ENCODE results near the gene PCSK4.
"Not testable (repeated sequence)": the region's sequence is repeated elsewhere in the genome, so short reads cannot be mapped to it uniquely, and the experiment has no call there.

The PCSK4 gene

GRCh38 chr19:1501200-1501595 lies 11.0 kb upstream of the PCSK4 start:
- Histone ChIP-seq H3K9me3 (ENCODE audit: insufficient read depth, low read depth, low read length) (peaks cover 4% of the 10 kb centered on the region; the same call in 1 of the 2 replicates), H3K4me1 (ENCODE audit: insufficient read depth, low read length) (no peaks in the 10 kb centered on the region), H3K9ac (ENCODE audit: low read depth, low read length) (no peak overlapping the region), H3K27me3 (ENCODE audit: insufficient read depth, low read length) (peaks cover 37% of the 10 kb centered on the region), H3K36me3 (ENCODE audit: insufficient read depth, low read depth, low read length) (no peaks in the 10 kb centered on the region), H3K27ac (ENCODE audit: low read length) (no peak overlapping the region), H3K4me3 (ENCODE audit: low read length) (no peak overlapping the region)

- H3K9ac ChIP-seq (ENCODE audit: low read depth, low read length) = not testable (repeated sequence)
Measured at GRCh38 chr19:1499231-1499630, 9.1 kb upstream of the PCSK4 start.

GRCh38 chr19:1497578-1498235 lies 7.6 kb upstream of the PCSK4 start:
- H3K4me3 ChIP-seq (ENCODE audit: low read length) = no peak overlapping the region
- peaks cover 4% of the 10 kb centered on the region; the same call in 1 of the 2 replicates for H3K9me3 ChIP-seq (ENCODE audit: insufficient read depth, low read depth, low read length)
- H3K9ac ChIP-seq (ENCODE audit: low read depth, low read length) = no peak overlapping the region
- no peaks in the 10 kb centered on the region for H3K36me3 ChIP-seq (ENCODE audit: insufficient read depth, low read depth, low read length)
- H3K27me3 ChIP-seq (ENCODE audit: insufficient read depth, low read length) = peaks cover 14% of the 10 kb centered on the region
- no peak overlapping the region for H3K27ac ChIP-seq (ENCODE audit: low read length)
- H3K4me1 ChIP-seq (ENCODE audit: insufficient read depth, low read length) = no peaks in the 10 kb centered on the region

More at GRCh38 chr19:1499231-1499630, 9.1 kb upstream of the PCSK4 start:
- not testable (repeated sequence) for H3K27ac ChIP-seq (ENCODE audit: low read length); H3K9me3 ChIP-seq (ENCODE audit: insufficient read depth, low read depth, low read length); H3K4me3 ChIP-seq (ENCODE audit: low read length); H3K4me1 ChIP-seq (ENCODE audit: insufficient read depth, low read length); H3K36me3 ChIP-seq (ENCODE audit: insufficient read depth, low read depth, low read length)
- H3K27me3 ChIP-seq (ENCODE audit: insufficient read depth, low read length) = peaks cover 21% of the 10 kb centered on the region

- Histone ChIP-seq H3K4me3 (ENCODE audit: low read length) (no peak overlapping the region), H3K9ac (ENCODE audit: low read depth, low read length) (no peak overlapping the region), H3K4me1 (ENCODE audit: insufficient read depth, low read length) (no peaks in the 10 kb centered on the region)
Measured at GRCh38 chr19:1496714-1497577, 6.8 kb upstream of the PCSK4 start.

GRCh38 chr19:1495799-1496713 lies 5.9 kb upstream of the PCSK4 start:
- H3K36me3 ChIP-seq (ENCODE audit: insufficient read depth, low read depth, low read length) = no peaks in the 10 kb centered on the region
- H3K27ac ChIP-seq (ENCODE audit: low read length) = no peak overlapping the region
- H3K9me3 ChIP-seq (ENCODE audit: insufficient read depth, low read depth, low read length) = peaks cover 4% of the 10 kb centered on the region; the same call in 1 of the 2 replicates
- no peaks in the 10 kb centered on the region for H3K4me1 ChIP-seq (ENCODE audit: insufficient read depth, low read length)
- H3K27me3 ChIP-seq (ENCODE audit: insufficient read depth, low read length) = peaks cover 25% of the 10 kb centered on the region
- no peak overlapping the region for H3K4me3 ChIP-seq (ENCODE audit: low read length)
- no peak overlapping the region for H3K9ac ChIP-seq (ENCODE audit: low read depth, low read length)

More at GRCh38 chr19:1496714-1497577, 6.8 kb upstream of the PCSK4 start:
- peaks cover 16% of the 10 kb centered on the region for H3K27me3 ChIP-seq (ENCODE audit: insufficient read depth, low read length)
- H3K27ac ChIP-seq (ENCODE audit: low read length) = no peak overlapping the region
- H3K36me3 ChIP-seq (ENCODE audit: insufficient read depth, low read depth, low read length) = no peaks in the 10 kb centered on the region
- peaks cover 4% of the 10 kb centered on the region; the same call in 1 of the 2 replicates for H3K9me3 ChIP-seq (ENCODE audit: insufficient read depth, low read depth, low read length)

GRCh38 chr19:1495051-1495798 lies 5.1 kb upstream of the PCSK4 start:
- no peak overlapping the region for H3K9ac ChIP-seq (ENCODE audit: low read depth, low read length)
- H3K27me3 ChIP-seq (ENCODE audit: insufficient read depth, low read length) = peaks cover 25% of the 10 kb centered on the region
- H3K36me3 ChIP-seq (ENCODE audit: insufficient read depth, low read depth, low read length) = no peaks in the 10 kb centered on the region
- no peak overlapping the region for H3K27ac ChIP-seq (ENCODE audit: low read length)
- no peak overlapping the region for H3K4me3 ChIP-seq (ENCODE audit: low read length)
- H3K4me1 ChIP-seq (ENCODE audit: insufficient read depth, low read length) = no peaks in the 10 kb centered on the region
- peaks cover 4% of the 10 kb centered on the region; the same call in 1 of the 2 replicates for H3K9me3 ChIP-seq (ENCODE audit: insufficient read depth, low read depth, low read length)

- peaks cover 25% of the 10 kb centered on the region for H3K27me3 ChIP-seq (ENCODE audit: insufficient read depth, low read length)
- no peak overlapping the region for H3K27ac ChIP-seq (ENCODE audit: low read length)
- H3K36me3 ChIP-seq (ENCODE audit: insufficient read depth, low read depth, low read length) = no peaks in the 10 kb centered on the region
- no peak overlapping the region for H3K9ac ChIP-seq (ENCODE audit: low read depth, low read length)
- H3K4me3 ChIP-seq (ENCODE audit: low read length) = no peak overlapping the region
- no peaks in the 10 kb centered on the region; the same call in 1 of the 2 replicates for H3K4me1 ChIP-seq (ENCODE audit: insufficient read depth, low read length)
- no peaks in the 10 kb centered on the region for H3K9me3 ChIP-seq (ENCODE audit: insufficient read depth, low read depth, low read length)
Measured at GRCh38 chr19:1494115-1494815, 4.1 kb upstream of the PCSK4 start.

- peaks cover 25% of the 10 kb centered on the region for H3K27me3 ChIP-seq (ENCODE audit: insufficient read depth, low read length)
- no peaks in the 10 kb centered on the region for H3K9me3 ChIP-seq (ENCODE audit: insufficient read depth, low read depth, low read length)
- H3K36me3 ChIP-seq (ENCODE audit: insufficient read depth, low read depth, low read length) = no peaks in the 10 kb centered on the region
- no peaks in the 10 kb centered on the region; the same call in 1 of the 2 replicates for H3K4me1 ChIP-seq (ENCODE audit: insufficient read depth, low read length)
- no peak overlapping the region for H3K4me3 ChIP-seq (ENCODE audit: low read length)
- H3K9ac ChIP-seq (ENCODE audit: low read depth, low read length) = no peak overlapping the region
- H3K27ac ChIP-seq (ENCODE audit: low read length) = no peak overlapping the region
Measured at GRCh38 chr19:1492474-1493006, 2.4 kb upstream of the PCSK4 start.

- peaks cover 25% of the 10 kb centered on the region for H3K27me3 ChIP-seq (ENCODE audit: insufficient read depth, low read length)
- H3K9me3 ChIP-seq (ENCODE audit: insufficient read depth, low read depth, low read length) = no peaks in the 10 kb centered on the region
- H3K36me3 ChIP-seq (ENCODE audit: insufficient read depth, low read depth, low read length) = no peaks in the 10 kb centered on the region
- H3K9ac ChIP-seq (ENCODE audit: low read depth, low read length) = no peak overlapping the region
- peak overlapping the region; percentile 58; the same call in 1 of the 2 replicates for H3K4me3 ChIP-seq (ENCODE audit: low read length)
- H3K27ac ChIP-seq (ENCODE audit: low read length) = no peak overlapping the region
- H3K4me1 ChIP-seq (ENCODE audit: insufficient read depth, low read length) = no peaks in the 10 kb centered on the region; the same call in 1 of the 2 replicates
Measured at GRCh38 chr19:1491849-1492170, 1.7 kb upstream of the PCSK4 start.

- Histone ChIP-seq H3K9me3 (ENCODE audit: insufficient read depth, low read depth, low read length) (no peaks in the 10 kb centered on the region), H3K27me3 (ENCODE audit: insufficient read depth, low read length) (peaks cover 25% of the 10 kb centered on the region), H3K4me3 (ENCODE audit: low read length) (peak within 1 kb of the TSS; percentile 89), H3K36me3 (ENCODE audit: insufficient read depth, low read depth, low read length) (no peaks in the 10 kb centered on the region), H3K9ac (ENCODE audit: low read depth, low read length) (peak within 1 kb of the TSS; percentile 75; the same call in 1 of the 2 replicates), H3K4me1 (ENCODE audit: insufficient read depth, low read length) (no peaks in the 10 kb centered on the region; the same call in 1 of the 2 replicates), H3K27ac (ENCODE audit: low read length) (no peak within 1 kb of the TSS)
Measured at GRCh38 chr19:1491114-1491848, 1.1 kb upstream of the PCSK4 start, which contains the start of gene REEP6. Gene REEP6, plus strand, starts transcription at chr19:1491181. Its CDS starts 89 bp downstream, at chr19:1491270.
